ENCODE results near the gene KTN1. TPM values are rescaled to one million over a fixed set of nuclear protein-coding genes. Genes with fewer than 3 reads are reported as not detected.

The KTN1 gene
- total and polyA plus RNA-seq, 2 experiments from 2014 or later, result 150 to 164 TPM

- Histone ChIP-seq H3K4me1 (ENCODE audit: insufficient read depth) (no peaks in the 10 kb centered on the region), H3K79me2 (no peaks in the 10 kb centered on the region)
- no peak for TF ChIP-seq EZH2 (IDR thresholded peaks at IDR 0.05; ENCODE audit: borderline replicate concordance)
Observed at GRCh38 chr14:55546212-55546874, 33.7 kb upstream of the KTN1 start.

GRCh38 chr14:55547650-55548315 lies 32.2 kb upstream of the KTN1 start:
- Histone ChIP-seq H3K9me3 (ENCODE audit: low read depth) (no peaks in the 10 kb centered on the region), H3K4me3 (no peak overlapping the region), H4K20me1 (ENCODE audit: insufficient read depth, poor library complexity, severe bottlenecking) (no peaks in the 10 kb centered on the region), H3K4me1 (ENCODE audit: insufficient read depth) (no peaks in the 10 kb centered on the region), H3K27ac (no peak overlapping the region), H3K9me2 (replicated peaks; ENCODE audit: insufficient read depth) (no peaks in the 10 kb centered on the region), H3K36me3 (replicated peaks; ENCODE audit: insufficient read depth, low read depth) (no peaks in the 10 kb centered on the region), H3K79me2 (no peaks in the 10 kb centered on the region), H3K27me3 (no peaks in the 10 kb centered on the region), H3K4me2 (no peak overlapping the region), H2AFZ (no peak overlapping the region)
- no peak for DNase-seq (ENCODE audit: low spot score)
- WGBS (ENCODE audit: low lambda C conversion rate, missing lambda C conversion rate), result 96% methylated on average over 3 of the region's 3 CpGs
- no peak for TF ChIP-seq EZH2phosphoT487 (IDR thresholded peaks at IDR 0.05; ENCODE audit: low read depth, severe bottlenecking, unreplicated experiment)
- TF ChIP-seq EZH2 (IDR thresholded peaks at IDR 0.05; ENCODE audit: borderline replicate concordance), result no peak
- TF ChIP-seq CTCF (IDR thresholded peaks at IDR 0.05; ENCODE audit: poor library complexity), result no peak

More at GRCh38 chr14:55546212-55546874, 33.7 kb upstream of the KTN1 start:
- Histone ChIP-seq H3K4me3 (no peak overlapping the region), H3K27me3 (no peaks in the 10 kb centered on the region), H2AFZ (no peak overlapping the region), H3K4me2 (no peak overlapping the region), H3K9me3 (ENCODE audit: low read depth) (no peaks in the 10 kb centered on the region), H3K27ac (no peak overlapping the region), H3K9me2 (replicated peaks; ENCODE audit: insufficient read depth) (no peaks in the 10 kb centered on the region), H3K36me3 (replicated peaks; ENCODE audit: insufficient read depth, low read depth) (no peaks in the 10 kb centered on the region), H4K20me1 (ENCODE audit: insufficient read depth, poor library complexity, severe bottlenecking) (no peaks in the 10 kb centered on the region)
- WGBS (ENCODE audit: low lambda C conversion rate, missing lambda C conversion rate), result 96% methylated on average over 3 of the region's 3 CpGs
- no peak for DNase-seq (ENCODE audit: low spot score)

GRCh38 chr14:55553791-55554190 lies 26.2 kb upstream of the KTN1 start:
- DNase-seq (ENCODE audit: low spot score), result no peak
- TF ChIP-seq EZH2 (IDR thresholded peaks at IDR 0.05; ENCODE audit: borderline replicate concordance) (no peak), CTCF (IDR thresholded peaks at IDR 0.05; ENCODE audit: poor library complexity) (no peak), EZH2phosphoT487 (IDR thresholded peaks at IDR 0.05; ENCODE audit: low read depth, severe bottlenecking, unreplicated experiment) (no peak)
- Histone ChIP-seq H3K4me1 (ENCODE audit: insufficient read depth) (peaks cover 6% of the 10 kb centered on the region), H4K20me1 (ENCODE audit: insufficient read depth, poor library complexity, severe bottlenecking) (no peaks in the 10 kb centered on the region), H3K79me2 (no peaks in the 10 kb centered on the region), H3K36me3 (replicated peaks; ENCODE audit: insufficient read depth, low read depth) (no peaks in the 10 kb centered on the region), H2AFZ (no peak overlapping the region), H3K4me2 (no peak overlapping the region), H3K4me3 (no peak overlapping the region), H3K9me3 (ENCODE audit: low read depth) (no peaks in the 10 kb centered on the region), H3K27me3 (no peaks in the 10 kb centered on the region), H3K27ac (no peak overlapping the region), H3K9me2 (replicated peaks; ENCODE audit: insufficient read depth) (no peaks in the 10 kb centered on the region)
- WGBS (ENCODE audit: low lambda C conversion rate, missing lambda C conversion rate), result 86% methylated on average over 2 of the region's 2 CpGs

- Histone ChIP-seq H3K4me3 (no peak overlapping the region), H3K27me3 (no peaks in the 10 kb centered on the region), H3K36me3 (replicated peaks; ENCODE audit: insufficient read depth, low read depth) (no peaks in the 10 kb centered on the region), H3K79me2 (no peaks in the 10 kb centered on the region), H3K9me3 (ENCODE audit: low read depth) (no peaks in the 10 kb centered on the region), H3K27ac (no peak overlapping the region), H2AFZ (no peak overlapping the region), H3K4me2 (peak overlapping the region; percentile 3), H4K20me1 (ENCODE audit: insufficient read depth, poor library complexity, severe bottlenecking) (no peaks in the 10 kb centered on the region), H3K4me1 (ENCODE audit: insufficient read depth) (peaks cover 6% of the 10 kb centered on the region), H3K9me2 (replicated peaks; ENCODE audit: insufficient read depth) (no peaks in the 10 kb centered on the region)
- peak; percentile 74 for DNase-seq (ENCODE audit: low spot score)
- no peak for TF ChIP-seq CTCF (IDR thresholded peaks at IDR 0.05; ENCODE audit: poor library complexity)
- TF ChIP-seq EZH2 (IDR thresholded peaks at IDR 0.05; ENCODE audit: borderline replicate concordance), result no peak
- no peak for TF ChIP-seq EZH2phosphoT487 (IDR thresholded peaks at IDR 0.05; ENCODE audit: low read depth, severe bottlenecking, unreplicated experiment)
- 50% methylated on average over 3 of the region's 3 CpGs for WGBS (ENCODE audit: low lambda C conversion rate, missing lambda C conversion rate)
Observed at GRCh38 chr14:55556929-55557623, 22.9 kb upstream of the KTN1 start.

Measured in hepatocyte (in vitro differentiated cells).